ENCODE measurements around the gene RPRM.
"Not testable (repeated sequence)": the region's sequence is repeated elsewhere in the genome, so short reads cannot be mapped to it uniquely, and the experiment has no call there.

Gene RPRM

GRCh38 chr2:153476491-153476815 lies 2.1 kb downstream of the RPRM start:
- H3K4me3 Mint-ChIP-seq: no peak overlapping the region
- no peak overlapping the region for H3K27ac Mint-ChIP-seq
- H3K4me1 Mint-ChIP-seq (ENCODE audit: low read depth): peaks cover 22% of the 10 kb centered on the region
- peaks cover 47% of the 10 kb centered on the region for H3K27me3 Mint-ChIP-seq
- no peaks in the 10 kb centered on the region for H3K9me3 Mint-ChIP-seq (ENCODE audit: low read depth)
- no peaks in the 10 kb centered on the region for H3K36me3 Mint-ChIP-seq

DNA sequence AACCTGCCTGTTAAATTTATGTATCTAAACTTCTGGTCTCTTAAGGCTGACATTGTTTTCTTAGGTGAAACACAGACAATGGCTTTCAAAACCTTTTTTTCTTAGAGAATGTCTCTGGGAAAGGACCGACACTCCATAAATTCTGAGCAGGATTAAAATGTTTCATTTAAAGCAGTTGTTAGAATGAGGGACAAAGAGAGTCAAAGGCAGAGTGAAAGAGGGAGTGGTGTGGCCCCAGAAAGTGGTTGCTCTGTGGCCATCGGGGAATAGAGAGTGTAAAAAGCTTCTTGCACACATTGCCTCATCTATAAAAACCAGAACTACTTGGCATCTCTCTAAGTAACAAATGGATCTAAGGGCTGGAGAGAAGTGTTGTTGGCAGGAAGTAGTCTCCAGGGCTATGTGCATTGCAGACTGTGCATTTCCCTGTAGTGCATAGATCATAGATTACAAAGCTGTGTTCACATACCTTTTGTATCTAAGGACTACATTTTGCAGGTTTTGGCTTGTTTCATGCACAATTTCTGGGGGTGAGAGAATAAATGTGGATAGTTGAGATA lies 3.6 kb downstream of the RPRM start:
- Mint-ChIP-seq H3K27ac (no peak overlapping the region), H3K27me3 (peaks cover 40% of the 10 kb centered on the region)

DNA sequence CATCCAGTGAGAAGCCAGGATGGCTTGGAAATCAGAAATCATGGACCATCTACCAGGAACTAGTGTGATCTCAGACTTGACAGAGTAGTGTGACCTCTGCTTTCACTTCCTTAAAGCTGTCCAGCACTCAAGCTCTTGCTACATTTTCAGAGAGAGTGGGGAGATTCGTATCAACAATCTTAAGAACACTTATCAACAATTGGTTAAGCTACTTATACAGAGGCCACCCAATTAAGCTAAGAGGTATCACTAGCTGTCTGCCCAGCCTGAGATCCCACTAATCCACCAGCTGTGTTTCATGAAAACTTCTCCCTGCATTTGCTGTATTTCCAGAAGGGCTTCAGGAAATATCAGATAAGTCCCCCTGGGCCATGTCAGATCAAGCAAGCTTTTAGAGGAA lies 4.2 kb downstream of the RPRM start:
- Mint-ChIP-seq H3K9me3 (ENCODE audit: low read depth) (no peaks in the 10 kb centered on the region), H3K27me3 (peaks cover 36% of the 10 kb centered on the region), H3K27ac (no peak overlapping the region), H3K4me1 (ENCODE audit: low read depth) (peaks cover 18% of the 10 kb centered on the region), H3K4me3 (no peak overlapping the region), H3K36me3 (no peaks in the 10 kb centered on the region)

More for the DNA sequence above, 3.6 kb downstream of the RPRM start:
- no peaks in the 10 kb centered on the region for H3K9me3 Mint-ChIP-seq (ENCODE audit: low read depth)
- no peaks in the 10 kb centered on the region for H3K36me3 Mint-ChIP-seq
- H3K4me3 Mint-ChIP-seq: no peak overlapping the region
- peaks cover 22% of the 10 kb centered on the region for H3K4me1 Mint-ChIP-seq (ENCODE audit: low read depth)

GRCh38 chr2:153470867-153471266 lies 7.7 kb downstream of the RPRM start:
- H3K4me1 Mint-ChIP-seq (ENCODE audit: low read depth): no peaks in the 10 kb centered on the region
- H3K36me3 Mint-ChIP-seq: no peaks in the 10 kb centered on the region
- H3K9me3 Mint-ChIP-seq (ENCODE audit: low read depth): no peaks in the 10 kb centered on the region
- no peak overlapping the region for H3K27ac Mint-ChIP-seq
- H3K4me3 Mint-ChIP-seq: no peak overlapping the region
- peaks cover 20% of the 10 kb centered on the region for H3K27me3 Mint-ChIP-seq

- Mint-ChIP-seq H3K27ac (no peak overlapping the region), H3K4me1 (ENCODE audit: low read depth) (no peaks in the 10 kb centered on the region), H3K27me3 (peaks cover 25% of the 10 kb centered on the region), H3K36me3 (no peaks in the 10 kb centered on the region), H3K9me3 (ENCODE audit: low read depth) (no peaks in the 10 kb centered on the region), H3K4me3 (no peak overlapping the region)
Observed at GRCh38 chr2:153464395-153464794, 14.2 kb downstream of the RPRM start.

DNA sequence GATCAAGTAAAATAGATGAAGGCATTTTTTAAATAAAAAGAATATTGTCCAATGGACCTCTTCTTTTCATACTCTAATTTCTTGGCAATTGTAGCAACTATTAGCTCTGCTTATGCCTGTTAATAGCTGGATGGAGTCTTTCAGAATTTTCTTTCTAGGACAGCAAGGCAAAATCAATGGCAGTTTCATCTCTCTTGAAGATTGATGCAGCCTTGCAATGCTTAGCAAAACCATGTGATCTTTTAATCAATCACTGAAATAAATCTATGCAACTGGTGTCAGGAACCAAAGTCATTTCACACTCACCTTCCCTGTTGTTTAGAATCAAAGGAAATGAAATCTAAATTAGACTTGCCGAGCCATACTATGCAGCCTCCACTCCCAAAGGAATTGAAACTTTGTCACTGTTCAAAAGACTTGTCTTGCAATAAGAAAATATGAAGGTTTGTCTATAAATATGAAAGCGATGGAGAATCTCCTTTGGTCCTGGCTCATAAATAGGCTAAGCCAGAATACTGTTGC lies 16.2 kb downstream of the RPRM start:
- no peak overlapping the region for H3K27ac Mint-ChIP-seq
- H3K9me3 Mint-ChIP-seq (ENCODE audit: low read depth): no peaks in the 10 kb centered on the region
- no peak overlapping the region for H3K4me3 Mint-ChIP-seq
- no peaks in the 10 kb centered on the region for H3K4me1 Mint-ChIP-seq (ENCODE audit: low read depth)
- H3K36me3 Mint-ChIP-seq: no peaks in the 10 kb centered on the region
- H3K27me3 Mint-ChIP-seq: peaks cover 26% of the 10 kb centered on the region

- H3K9me3 Mint-ChIP-seq (ENCODE audit: low read depth): no peaks in the 10 kb centered on the region
- no peak overlapping the region for H3K27ac Mint-ChIP-seq
- no peaks in the 10 kb centered on the region for H3K4me1 Mint-ChIP-seq (ENCODE audit: low read depth)
- peaks cover 26% of the 10 kb centered on the region for H3K27me3 Mint-ChIP-seq
- no peaks in the 10 kb centered on the region for H3K36me3 Mint-ChIP-seq
- no peak overlapping the region for H3K4me3 Mint-ChIP-seq
Observed at GRCh38 chr2:153461453-153461852, 17.1 kb downstream of the RPRM start.

DNA sequence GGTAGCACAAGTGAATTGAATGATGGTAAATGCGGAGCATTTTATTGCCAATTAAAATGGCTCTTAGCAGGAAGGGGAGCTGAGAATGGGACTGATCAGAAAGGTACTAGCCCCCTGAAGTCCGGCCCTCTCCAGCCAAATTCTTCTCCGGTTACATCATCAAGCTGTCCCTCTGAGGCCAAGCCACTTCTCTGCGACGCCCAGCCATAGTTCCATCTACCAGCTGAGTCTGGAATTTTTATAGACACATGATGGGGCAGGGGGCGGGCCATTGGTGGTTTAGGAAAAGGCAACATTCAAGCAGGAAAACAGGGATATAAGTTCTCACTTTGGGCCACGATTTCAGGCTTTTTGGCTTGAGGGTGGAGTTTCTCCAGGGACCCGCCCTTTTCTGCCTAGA lies 22.7 kb downstream of the RPRM start:
- H3K27ac Mint-ChIP-seq: no peak overlapping the region
- H3K36me3 Mint-ChIP-seq: no peaks in the 10 kb centered on the region
- no peak overlapping the region for H3K4me3 Mint-ChIP-seq
- no peaks in the 10 kb centered on the region for H3K4me1 Mint-ChIP-seq (ENCODE audit: low read depth)
- peaks cover 9% of the 10 kb centered on the region for H3K27me3 Mint-ChIP-seq
- no peaks in the 10 kb centered on the region for H3K9me3 Mint-ChIP-seq (ENCODE audit: low read depth)

- H3K4me3 Mint-ChIP-seq: no peak overlapping the region
- no peaks in the 10 kb centered on the region for H3K36me3 Mint-ChIP-seq
- H3K27me3 Mint-ChIP-seq: peaks cover 9% of the 10 kb centered on the region
- no peaks in the 10 kb centered on the region for H3K9me3 Mint-ChIP-seq (ENCODE audit: low read depth)
- H3K27ac Mint-ChIP-seq: no peak overlapping the region
- H3K4me1 Mint-ChIP-seq (ENCODE audit: low read depth): no peaks in the 10 kb centered on the region
Observed at GRCh38 chr2:153455403-153455802, 23.2 kb downstream of the RPRM start.

GRCh38 chr2:153451611-153452010 lies 27.0 kb downstream of the RPRM start:
- Mint-ChIP-seq H3K4me1 (ENCODE audit: low read depth) (no peaks in the 10 kb centered on the region), H3K36me3 (no peaks in the 10 kb centered on the region)

GRCh38 chr2:153443106-153443505 lies 35.5 kb downstream of the RPRM start:
- Mint-ChIP-seq H3K4me1 (ENCODE audit: low read depth) (no peaks in the 10 kb centered on the region), H3K36me3 (no peaks in the 10 kb centered on the region), H3K27me3 (no peaks in the 10 kb centered on the region), H3K4me3 (no peak overlapping the region), H3K27ac (no peak overlapping the region), H3K9me3 (ENCODE audit: low read depth) (no peaks in the 10 kb centered on the region)

More at GRCh38 chr2:153451611-153452010, 27.0 kb downstream of the RPRM start:
- Mint-ChIP-seq H3K4me3 (no peak overlapping the region), H3K9me3 (ENCODE audit: low read depth) (no peaks in the 10 kb centered on the region), H3K27ac (no peak overlapping the region), H3K27me3 (peaks cover 2% of the 10 kb centered on the region)

DNA sequence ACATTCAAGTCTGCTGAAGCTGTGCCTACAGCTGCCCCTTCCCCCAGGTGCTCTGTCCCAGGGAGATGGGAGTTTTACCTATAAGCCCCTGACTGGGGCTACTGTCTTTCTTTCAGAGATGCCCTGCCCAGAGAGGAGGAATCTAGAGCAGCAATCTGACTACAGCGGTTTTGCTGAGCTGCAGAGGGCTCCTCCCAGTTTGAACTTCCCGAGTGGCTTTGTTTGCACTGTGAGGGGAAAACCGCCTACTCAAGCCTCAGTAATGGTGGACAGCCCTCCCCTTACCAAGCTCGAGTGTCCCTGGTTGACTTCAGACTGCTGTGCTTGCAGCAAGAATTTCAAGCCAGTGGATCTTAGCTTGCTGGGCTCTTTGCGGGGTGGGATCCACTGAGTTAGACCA lies 35.9 kb downstream of the RPRM start:
- not testable (repeated sequence) for H3K36me3 Mint-ChIP-seq; H3K27me3 Mint-ChIP-seq; H3K27ac Mint-ChIP-seq; H3K9me3 Mint-ChIP-seq (ENCODE audit: low read depth); H3K4me1 Mint-ChIP-seq (ENCODE audit: low read depth); H3K4me3 Mint-ChIP-seq

DNA sequence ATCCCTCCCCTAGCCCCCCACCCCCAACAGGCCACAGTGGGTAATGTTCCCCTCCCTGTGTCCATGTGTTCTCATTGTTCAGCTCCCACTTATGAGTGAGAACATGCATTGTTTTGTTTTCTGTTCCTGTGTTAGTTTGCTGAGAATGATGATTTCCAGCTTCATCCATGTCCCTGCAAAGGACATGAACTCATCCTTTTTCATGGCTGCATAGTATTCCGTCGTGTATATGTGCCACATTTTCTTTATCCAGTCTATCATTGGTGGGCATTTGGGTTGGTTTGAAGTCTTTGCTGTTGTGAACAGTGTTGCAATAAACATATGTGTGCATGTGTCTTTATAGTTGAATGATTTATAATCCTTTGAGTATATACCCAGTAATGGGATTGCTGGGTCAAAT lies 38.5 kb downstream of the RPRM start:
- not testable (repeated sequence) for H3K36me3 Mint-ChIP-seq; H3K4me3 Mint-ChIP-seq; H3K27ac Mint-ChIP-seq; H3K4me1 Mint-ChIP-seq (ENCODE audit: low read depth); H3K9me3 Mint-ChIP-seq (ENCODE audit: low read depth); H3K27me3 Mint-ChIP-seq

GRCh38 chr2:153433403-153433802 lies 45.2 kb downstream of the RPRM start:
- Mint-ChIP-seq H3K9me3 (ENCODE audit: low read depth) (no peaks in the 10 kb centered on the region), H3K27me3 (no peaks in the 10 kb centered on the region), H3K4me1 (ENCODE audit: low read depth) (no peaks in the 10 kb centered on the region), H3K27ac (no peak overlapping the region), H3K36me3 (no peaks in the 10 kb centered on the region), H3K4me3 (no peak overlapping the region)

DNA sequence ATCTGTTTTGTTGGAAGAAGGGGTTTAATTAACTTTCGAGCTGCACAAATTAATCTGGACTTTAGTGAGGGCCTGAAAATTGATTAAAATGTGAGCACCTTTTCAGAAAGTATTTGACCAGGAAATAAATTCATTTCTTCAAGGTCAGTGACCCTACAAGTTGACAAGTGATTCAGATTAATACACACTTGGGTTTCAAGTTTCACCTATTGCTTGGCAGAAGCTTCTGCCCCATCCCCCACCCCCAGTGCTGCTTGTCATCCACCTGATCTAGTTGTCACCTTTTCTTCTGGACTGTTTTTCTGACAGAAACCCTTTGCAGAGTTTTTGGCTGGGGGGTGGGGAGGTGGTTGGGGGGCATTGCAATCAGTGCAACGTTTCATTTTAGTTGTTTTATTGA lies 46.2 kb downstream of the RPRM start:
- no peaks in the 10 kb centered on the region for H3K36me3 Mint-ChIP-seq
- H3K27me3 Mint-ChIP-seq: no peaks in the 10 kb centered on the region
- H3K9me3 Mint-ChIP-seq (ENCODE audit: low read depth): no peaks in the 10 kb centered on the region
- no peaks in the 10 kb centered on the region for H3K4me1 Mint-ChIP-seq (ENCODE audit: low read depth)
- H3K4me3 Mint-ChIP-seq: no peak overlapping the region
- H3K27ac Mint-ChIP-seq: no peak overlapping the region

- Mint-ChIP-seq H3K27ac (no peak overlapping the region), H3K4me1 (ENCODE audit: low read depth) (no peaks in the 10 kb centered on the region), H3K4me3 (no peak overlapping the region), H3K36me3 (no peaks in the 10 kb centered on the region), H3K27me3 (no peaks in the 10 kb centered on the region), H3K9me3 (ENCODE audit: low read depth) (no peaks in the 10 kb centered on the region)
Observed at GRCh38 chr2:153431114-153431513, 47.4 kb downstream of the RPRM start.
